Measurements from ENCODE around the gene MAMDC2.

DNA sequence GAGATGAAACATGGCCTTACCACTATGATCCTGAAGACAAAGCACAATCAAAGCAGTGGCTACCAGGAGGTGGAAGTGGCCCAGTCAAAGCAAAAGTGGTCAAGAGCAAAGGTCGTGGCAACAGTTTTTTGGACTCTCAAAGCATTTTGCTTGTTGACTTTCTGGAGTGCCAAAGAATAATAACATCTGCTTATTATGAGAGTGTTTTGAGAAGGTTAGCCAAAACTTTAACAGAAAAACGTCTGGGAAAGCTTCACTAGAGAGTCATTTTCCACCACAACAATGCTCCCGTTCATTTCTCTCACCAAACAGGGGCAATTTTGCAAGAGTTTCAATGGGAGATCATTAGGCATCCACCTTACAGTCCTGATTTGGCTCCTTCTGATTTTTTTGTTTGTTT, 33.6 kb upstream of the MAMDC2 start:
- TF ChIP-seq BHLHE40 (IDR thresholded peaks at IDR 0.05; ENCODE audit: low read depth, low read length) (no peak), EP300 (IDR thresholded peaks at IDR 0.05) (no peak), FOSB (CRISPR knock-in tag; IDR thresholded peaks at IDR 0.05) (no peak), POLR2A (IDR thresholded peaks at IDR 0.05; ENCODE audit: low read length) (no peak), FOSL2 (IDR thresholded peaks at IDR 0.05) (no peak), FOSL2 (CRISPR knock-in tag; IDR thresholded peaks at IDR 0.05) (no peak), HDAC2 (IDR thresholded peaks at IDR 0.05) (no peak), JUNB (IDR thresholded peaks at IDR 0.05) (no peak), CBX2 (IDR thresholded peaks at IDR 0.05; ENCODE audit: borderline replicate concordance, low read depth) (no peak), RARB (CRISPR knock-in tag; IDR thresholded peaks at IDR 0.05) (no peak), SREBF2 (IDR thresholded peaks at IDR 0.05) (no peak), CHD2 (IDR thresholded peaks at IDR 0.05; ENCODE audit: low read length, partially characterized antibody) (no peak), RAD21 (conservative IDR thresholded peaks at IDR 0.05 in 1 of 2, IDR thresholded peaks at IDR 0.05 in 1 of 2) (no peak)
- TF ChIP-seq, protein P1, sequence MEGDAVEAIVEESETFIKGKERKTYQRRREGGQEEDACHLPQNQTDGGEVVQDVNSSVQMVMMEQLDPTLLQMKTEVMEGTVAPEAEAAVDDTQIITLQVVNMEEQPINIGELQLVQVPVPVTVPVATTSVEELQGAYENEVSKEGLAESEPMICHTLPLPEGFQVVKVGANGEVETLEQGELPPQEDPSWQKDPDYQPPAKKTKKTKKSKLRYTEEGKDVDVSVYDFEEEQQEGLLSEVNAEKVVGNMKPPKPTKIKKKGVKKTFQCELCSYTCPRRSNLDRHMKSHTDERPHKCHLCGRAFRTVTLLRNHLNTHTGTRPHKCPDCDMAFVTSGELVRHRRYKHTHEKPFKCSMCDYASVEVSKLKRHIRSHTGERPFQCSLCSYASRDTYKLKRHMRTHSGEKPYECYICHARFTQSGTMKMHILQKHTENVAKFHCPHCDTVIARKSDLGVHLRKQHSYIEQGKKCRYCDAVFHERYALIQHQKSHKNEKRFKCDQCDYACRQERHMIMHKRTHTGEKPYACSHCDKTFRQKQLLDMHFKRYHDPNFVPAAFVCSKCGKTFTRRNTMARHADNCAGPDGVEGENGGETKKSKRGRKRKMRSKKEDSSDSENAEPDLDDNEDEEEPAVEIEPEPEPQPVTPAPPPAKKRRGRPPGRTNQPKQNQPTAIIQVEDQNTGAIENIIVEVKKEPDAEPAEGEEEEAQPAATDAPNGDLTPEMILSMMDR (IDR thresholded peaks at IDR 0.05) = no peak
- TF ChIP-seq, protein P2, sequence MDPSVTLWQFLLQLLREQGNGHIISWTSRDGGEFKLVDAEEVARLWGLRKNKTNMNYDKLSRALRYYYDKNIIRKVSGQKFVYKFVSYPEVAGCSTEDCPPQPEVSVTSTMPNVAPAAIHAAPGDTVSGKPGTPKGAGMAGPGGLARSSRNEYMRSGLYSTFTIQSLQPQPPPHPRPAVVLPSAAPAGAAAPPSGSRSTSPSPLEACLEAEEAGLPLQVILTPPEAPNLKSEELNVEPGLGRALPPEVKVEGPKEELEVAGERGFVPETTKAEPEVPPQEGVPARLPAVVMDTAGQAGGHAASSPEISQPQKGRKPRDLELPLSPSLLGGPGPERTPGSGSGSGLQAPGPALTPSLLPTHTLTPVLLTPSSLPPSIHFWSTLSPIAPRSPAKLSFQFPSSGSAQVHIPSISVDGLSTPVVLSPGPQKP (IDR thresholded peaks at IDR 0.05; ENCODE audit: low read depth, low read length) = no peak
